Epithelial cell of prostate (primary cell): ENCODE measurements around the gene ASRGL1.

Source experiments
- DNase-seq: peaks from one replicate; pipeline ENCODE4 v3.0.0-alpha.2; 2011; ENCODE audit warnings: low read depth, low spot score
- H3K27ac ChIP-seq: fragments of 450-650 bp; 2 replicates; pipeline ENCODE4 v1.5.1; 2017; ENCODE audit warnings: mild to moderate bottlenecking

ASRGL1 gene

GRCh38 chr11:62435846-62436660 is 98.8 kb downstream of the ASRGL1 start:
- H3K27ac ChIP-seq = no peak overlapping the region
- no peak for DNase-seq

- no peak overlapping the region for H3K27ac ChIP-seq
- DNase-seq = no peak
Observed at GRCh38 chr11:62437616-62438015, 100.4 kb downstream of the ASRGL1 start.

GRCh38 chr11:62438641-62439040 is 101.4 kb downstream of the ASRGL1 start:
- DNase-seq = no peak
- H3K27ac ChIP-seq = no peak overlapping the region

GRCh38 chr11:62439785-62440602 is 102.7 kb downstream of the ASRGL1 start:
- DNase-seq = no peak
- no peak overlapping the region for H3K27ac ChIP-seq
